A549 (cell line): ENCODE results near the gene GZMM. TPM values are rescaled to one million over a fixed set of nuclear protein-coding genes. Genes with fewer than 3 reads are reported as not detected.

Source experiments
- ATAC-seq, 2 experiments: fragments of 200-7000 bp in 1 of 2; fragments of >200 bp in 1 of 2; cut with Nextera tagmentation in 1 of 2; cut with Tn5 transposase in 1 of 2; 3 replicates each; pipeline versions ENCODE4 v1.8.0 to v1.9.1; 2018 to 2020; ENCODE audit warnings: mild to moderate bottlenecking in 1 of 2, moderate library complexity in 1 of 2
- CTCF ChIA-PET: fragments of 300-600 bp; sonication (Branson Sonifier 250); formaldehyde crosslinking; extraction: SDS; loops from one replicate; lab custom pipeline; 2021; ENCODE audit warnings: antibody characterized with exemption, inconsistent platforms; lab: Yijun Ruan, JAX
- POLR2A ChIA-PET: fragments of 350-600 bp; formaldehyde crosslinking; extraction: SDS; loops from one replicate; lab custom pipeline; 2021; ENCODE audit warnings: antibody characterized with exemption, inconsistent platforms; lab: Yijun Ruan, JAX
- DNase-seq, 2 experiments: peaks; one replicate each; pipeline versions ENCODE4 v3.0.0 to v3.0.0-alpha.2; 2011 to 2016; ENCODE audit warnings: low read depth in 1 of 2, low spot score in 1 of 2
- FAIRE-seq: peaks from 2 replicates; lab custom pipeline; 2011; peaks lifted over from hg19 to GRCh38; lab: Jason Lieb, UNC
- H3K27ac ChIP-seq, 2 experiments: fragments of >200 bp; sonication (Bioruptor Twin); formaldehyde crosslinking; 3 replicates each; pipeline ENCODE4 v1.5.1; 2016 to 2017
- H3K4me1 ChIP-seq: fragments of >200 bp; sonication (Bioruptor Twin); formaldehyde crosslinking; 3 replicates; pipeline ENCODE4 v1.6.1; 2016
- H3K4me2 ChIP-seq: fragments of >200 bp; sonication (Bioruptor Twin); formaldehyde crosslinking; 3 replicates; pipeline ENCODE4 v1.6.1; 2016
- H3K4me3 ChIP-seq: fragments of >200 bp; sonication (Bioruptor Twin); formaldehyde crosslinking; 3 replicates; pipeline ENCODE4 v1.5.1; 2016
- H3K9me3 ChIP-seq: fragments of >200 bp; sonication (Bioruptor Twin); formaldehyde crosslinking; 3 replicates; pipeline ENCODE4 v1.6.1; 2016
- BHLHE40 ChIP-seq: IDR thresholded peaks from 2 replicates; pipeline ENCODE4 v1.6.1; 2012; ENCODE audit warnings: low read depth, low read length, inconsistent platforms
- CBX8 ChIP-seq: fragments of 200-600 bp; sonication (generic); IDR thresholded peaks from 2 replicates; pipeline ENCODE4 v1.6.1; 2016
- CEBPB ChIP-seq, 2 experiments: fragments of >200 bp in 1 of 2; sonication (Bioruptor Twin) in 1 of 2; formaldehyde crosslinking in 1 of 2; IDR thresholded peaks; 2 replicates each; pipeline ENCODE4 v1.6.1; 2012 to 2016
- FOSL2 ChIP-seq, 2 experiments: fragments of 450-650 bp in 1 of 2; fragments of >200 bp in 1 of 2; sonication (Bioruptor Twin) in 1 of 2; formaldehyde crosslinking; IDR thresholded peaks; 2 replicates each; pipeline versions ENCODE4 v1.5.0 to v1.6.1; 2016 to 2020; ENCODE audit warnings: mild to moderate bottlenecking in 1 of 2, moderate library complexity in 1 of 2
- HEYL ChIP-seq: fragments of 250-450 bp; sonication (Bioruptor Pico); IDR thresholded peaks from 2 replicates; pipeline ENCODE4 v1.8.0; 2021; ENCODE audit warnings: mild to moderate bottlenecking, moderate library complexity
- HOXB5 ChIP-seq: fragments of 250-450 bp; sonication (Bioruptor Pico); IDR thresholded peaks from 2 replicates; pipeline ENCODE4 v1.5.0; 2020; ENCODE audit warnings: mild to moderate bottlenecking, moderate library complexity
- JUNB ChIP-seq: fragments of >200 bp; sonication (Bioruptor Twin); formaldehyde crosslinking; IDR thresholded peaks from 2 replicates; pipeline ENCODE4 v1.6.1; 2016
- MAFK ChIP-seq: fragments of 450-650 bp; IDR thresholded peaks from 2 replicates; pipeline ENCODE4 v1.6.1; 2014; ENCODE audit not compliant: partially characterized antibody
- MYC ChIP-seq: IDR thresholded peaks from 2 replicates; pipeline ENCODE4 v1.6.1; 2012; ENCODE audit warnings: mild to moderate bottlenecking, inconsistent platforms, low read length, improper control_type of control experiment, borderline replicate concordance
- NFE2L2 ChIP-seq: fragments of 150-350 bp; conservative IDR thresholded peaks from 2 replicates; pipeline ENCODE4 v1.6.1; 2014; ENCODE audit warnings: low read length
- RCOR1 ChIP-seq: fragments of 150-350 bp; IDR thresholded peaks from 2 replicates; pipeline ENCODE4 v1.6.1; 2014; ENCODE audit warnings: antibody characterized with exemption, low read length, low read depth
- RFX5 ChIP-seq: fragments of 450-650 bp; IDR thresholded peaks from 2 replicates; pipeline ENCODE4 v1.7.1; 2014; ENCODE audit warnings: antibody characterized with exemption, mild to moderate bottlenecking, moderate library complexity
- RNF2 ChIP-seq: fragments of 200-600 bp; sonication (generic); IDR thresholded peaks from 2 replicates; pipeline ENCODE4 v1.6.1; 2016; ENCODE audit warnings: low read depth, mild to moderate bottlenecking, antibody characterized with exemption, moderate library complexity, borderline replicate concordance
- ZSCAN20 ChIP-seq: fragments of 250-450 bp; sonication (Bioruptor Pico); IDR thresholded peaks from 2 replicates; pipeline ENCODE4 v1.8.0; 2022; ENCODE audit warnings: mild to moderate bottlenecking, moderate library complexity
- WGBS: methylation state at CpG from one replicate; pipeline ENCODE4 v1.1.6; 2017; ENCODE audit errors: missing lambda C conversion rate; 5-methylcytosine and 5-hydroxymethylcytosine counted together
- polyA plus RNA-seq, 4 experiments: library from polyadenylated mRNA; depleted of rRNA in 3 of 4; stranded (reverse); fragments of >200 nt; fragmentation: RNase III in 1 of 4; extraction: RNeasy Plus Mini Kit Qiagen cat#74134 plus additional on column Dnase treatment in 1 of 4; gene quantifications; 2 replicates in 3 of 4; 3 replicates in 1 of 4; pipeline ENCODE4 v1.2.3, GENCODE V29; 2011 to 2017
- TF ChIP-seq, protein P1 (sequence below): fragments of >200 bp; sonication (Bioruptor Twin); formaldehyde crosslinking; IDR thresholded peaks from 2 replicates; pipeline ENCODE4 v1.6.1; 2016
- TF ChIP-seq, protein P2 (sequence below): fragments of 250-450 bp; sonication (Bioruptor Pico); IDR thresholded peaks from 2 replicates; pipeline ENCODE4 v1.5.0; 2020; ENCODE audit warnings: low read depth, mild to moderate bottlenecking, moderate library complexity
- TF ChIP-seq, protein P3 (sequence below): fragments of >200 bp; sonication (Bioruptor Twin); formaldehyde crosslinking; IDR thresholded peaks from 3 replicates; pipeline ENCODE4 v1.6.1; 2016
- TF ChIP-seq, protein P4 (sequence below): fragments of 200-600 bp; sonication (generic); IDR thresholded peaks from 2 replicates; pipeline ENCODE4 v1.6.1; 2016; ENCODE audit warnings: antibody characterized with exemption, mild to moderate bottlenecking, moderate library complexity
- TF ChIP-seq, protein P5 (sequence below): fragments of 250-450 bp; sonication (Bioruptor Pico); IDR thresholded peaks from 2 replicates; pipeline ENCODE4 v1.5.0; 2021; ENCODE audit warnings: mild to moderate bottlenecking, moderate library complexity, borderline replicate concordance

GZMM gene
- polyA plus RNA-seq, 2 of the 4 experiments (the other 2 are of a cell fraction): not detected

DNA sequence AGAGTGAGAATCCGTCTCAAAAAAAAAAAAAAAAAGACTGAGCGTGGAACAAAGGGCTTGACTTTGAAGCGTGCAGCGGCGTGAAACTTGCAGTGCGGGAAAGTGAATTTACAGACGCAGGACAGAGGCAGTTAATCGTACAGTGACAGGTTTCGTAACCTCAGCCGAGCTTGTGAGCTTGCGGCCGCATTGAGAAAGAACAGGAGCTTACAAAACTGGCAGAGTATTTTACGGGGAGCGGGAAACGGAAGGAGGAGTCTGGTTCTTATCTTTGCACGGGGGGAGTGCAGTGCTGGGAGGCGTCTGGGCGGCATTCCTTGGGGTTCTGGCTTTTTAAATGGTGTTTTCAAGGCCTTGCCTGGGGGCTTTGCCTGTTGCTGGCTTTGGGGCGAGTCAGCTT, 22.6 kb downstream of the GZMM start:
- H3K27ac ChIP-seq: no peak overlapping the region
- H3K4me1 ChIP-seq: no peaks in the 10 kb centered on the region
- 92% methylated on average over 19 of the region's 19 CpGs for WGBS
- no peak overlapping the region for H3K4me3 ChIP-seq
- H3K4me2 ChIP-seq: no peak overlapping the region
- POLR2A ChIA-PET: no interaction called here
- ATAC-seq (no peak), DNase-seq (no peak), FAIRE-seq (no peak)
- no peaks in the 10 kb centered on the region for H3K9me3 ChIP-seq
- CTCF ChIA-PET: interaction anchor here (0.7 to 2.1 kb wide), 5 partner anchors 11 to 33 kb away, joined by 3 to 7 read pairs (median 4); no protein-coding TSS in a partner anchor
- 0 out of 4 replicates have a peak, but pooled peaks of 1 of the 2 experiments have one; percentile 9 for TF ChIP-seq CEBPB (IDR thresholded peaks at IDR 0.05)
- no peak for TF ChIP-seq FOSL2 (IDR thresholded peaks at IDR 0.05)
- no peak for TF ChIP-seq FOSL2 (CRISPR knock-in tag; IDR thresholded peaks at IDR 0.05)
- TF ChIP-seq, protein P1, sequence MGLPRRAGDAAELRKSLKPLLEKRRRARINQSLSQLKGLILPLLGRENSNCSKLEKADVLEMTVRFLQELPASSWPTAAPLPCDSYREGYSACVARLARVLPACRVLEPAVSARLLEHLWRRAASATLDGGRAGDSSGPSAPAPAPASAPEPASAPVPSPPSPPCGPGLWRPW: no peak
- no peak for TF ChIP-seq ZSCAN20

DNA sequence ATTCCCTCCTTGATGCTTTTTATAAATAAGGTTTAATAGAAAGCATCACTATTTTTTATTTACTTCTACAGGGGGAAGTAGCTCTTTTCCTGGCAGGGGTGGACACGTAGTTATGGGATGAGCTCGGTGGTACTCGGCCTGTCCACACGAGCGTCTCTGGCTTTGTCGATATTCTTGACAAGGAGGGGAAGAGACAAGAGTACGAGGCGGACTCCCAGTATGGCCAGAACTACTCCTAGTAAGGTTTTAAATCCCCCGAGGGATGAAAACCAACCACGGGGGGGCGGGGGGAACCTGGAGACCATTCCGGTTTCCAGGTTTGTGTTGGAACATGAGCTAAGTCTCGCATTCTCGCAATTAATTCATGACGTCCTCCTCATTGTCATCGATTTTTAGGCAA, 23.0 kb downstream of the GZMM start:
- no peaks in the 10 kb centered on the region for H3K4me1 ChIP-seq
- H3K4me2 ChIP-seq: no peak overlapping the region
- no peak for TF ChIP-seq HOXB5 (CRISPR knock-in tag)
- TF ChIP-seq BHLHE40: no peak
- TF ChIP-seq, protein P2, sequence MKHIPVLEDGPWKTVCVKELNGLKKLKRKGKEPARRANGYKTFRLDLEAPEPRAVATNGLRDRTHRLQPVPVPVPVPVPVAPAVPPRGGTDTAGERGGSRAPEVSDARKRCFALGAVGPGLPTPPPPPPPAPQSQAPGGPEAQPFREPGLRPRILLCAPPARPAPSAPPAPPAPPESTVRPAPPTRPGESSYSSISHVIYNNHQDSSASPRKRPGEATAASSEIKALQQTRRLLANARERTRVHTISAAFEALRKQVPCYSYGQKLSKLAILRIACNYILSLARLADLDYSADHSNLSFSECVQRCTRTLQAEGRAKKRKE: no peak
- no peak for TF ChIP-seq HEYL (CRISPR knock-in tag)
- TF ChIP-seq, protein P3, sequence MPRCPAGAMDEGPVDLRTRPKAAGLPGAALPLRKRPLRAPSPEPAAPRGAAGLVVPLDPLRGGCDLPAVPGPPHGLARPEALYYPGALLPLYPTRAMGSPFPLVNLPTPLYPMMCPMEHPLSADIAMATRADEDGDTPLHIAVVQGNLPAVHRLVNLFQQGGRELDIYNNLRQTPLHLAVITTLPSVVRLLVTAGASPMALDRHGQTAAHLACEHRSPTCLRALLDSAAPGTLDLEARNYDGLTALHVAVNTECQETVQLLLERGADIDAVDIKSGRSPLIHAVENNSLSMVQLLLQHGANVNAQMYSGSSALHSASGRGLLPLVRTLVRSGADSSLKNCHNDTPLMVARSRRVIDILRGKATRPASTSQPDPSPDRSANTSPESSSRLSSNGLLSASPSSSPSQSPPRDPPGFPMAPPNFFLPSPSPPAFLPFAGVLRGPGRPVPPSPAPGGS: no peak
- TF ChIP-seq, protein P4, sequence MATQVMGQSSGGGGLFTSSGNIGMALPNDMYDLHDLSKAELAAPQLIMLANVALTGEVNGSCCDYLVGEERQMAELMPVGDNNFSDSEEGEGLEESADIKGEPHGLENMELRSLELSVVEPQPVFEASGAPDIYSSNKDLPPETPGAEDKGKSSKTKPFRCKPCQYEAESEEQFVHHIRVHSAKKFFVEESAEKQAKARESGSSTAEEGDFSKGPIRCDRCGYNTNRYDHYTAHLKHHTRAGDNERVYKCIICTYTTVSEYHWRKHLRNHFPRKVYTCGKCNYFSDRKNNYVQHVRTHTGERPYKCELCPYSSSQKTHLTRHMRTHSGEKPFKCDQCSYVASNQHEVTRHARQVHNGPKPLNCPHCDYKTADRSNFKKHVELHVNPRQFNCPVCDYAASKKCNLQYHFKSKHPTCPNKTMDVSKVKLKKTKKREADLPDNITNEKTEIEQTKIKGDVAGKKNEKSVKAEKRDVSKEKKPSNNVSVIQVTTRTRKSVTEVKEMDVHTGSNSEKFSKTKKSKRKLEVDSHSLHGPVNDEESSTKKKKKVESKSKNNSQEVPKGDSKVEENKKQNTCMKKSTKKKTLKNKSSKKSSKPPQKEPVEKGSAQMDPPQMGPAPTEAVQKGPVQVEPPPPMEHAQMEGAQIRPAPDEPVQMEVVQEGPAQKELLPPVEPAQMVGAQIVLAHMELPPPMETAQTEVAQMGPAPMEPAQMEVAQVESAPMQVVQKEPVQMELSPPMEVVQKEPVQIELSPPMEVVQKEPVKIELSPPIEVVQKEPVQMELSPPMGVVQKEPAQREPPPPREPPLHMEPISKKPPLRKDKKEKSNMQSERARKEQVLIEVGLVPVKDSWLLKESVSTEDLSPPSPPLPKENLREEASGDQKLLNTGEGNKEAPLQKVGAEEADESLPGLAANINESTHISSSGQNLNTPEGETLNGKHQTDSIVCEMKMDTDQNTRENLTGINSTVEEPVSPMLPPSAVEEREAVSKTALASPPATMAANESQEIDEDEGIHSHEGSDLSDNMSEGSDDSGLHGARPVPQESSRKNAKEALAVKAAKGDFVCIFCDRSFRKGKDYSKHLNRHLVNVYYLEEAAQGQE: no peak
- TF ChIP-seq CBX8: no peak
- TF ChIP-seq RNF2: no peak
- no peak for TF ChIP-seq MAFK
- TF ChIP-seq JUNB: no peak
- TF ChIP-seq MYC: no peak
- no peak for TF ChIP-seq NFE2L2
- TF ChIP-seq, protein P5, sequence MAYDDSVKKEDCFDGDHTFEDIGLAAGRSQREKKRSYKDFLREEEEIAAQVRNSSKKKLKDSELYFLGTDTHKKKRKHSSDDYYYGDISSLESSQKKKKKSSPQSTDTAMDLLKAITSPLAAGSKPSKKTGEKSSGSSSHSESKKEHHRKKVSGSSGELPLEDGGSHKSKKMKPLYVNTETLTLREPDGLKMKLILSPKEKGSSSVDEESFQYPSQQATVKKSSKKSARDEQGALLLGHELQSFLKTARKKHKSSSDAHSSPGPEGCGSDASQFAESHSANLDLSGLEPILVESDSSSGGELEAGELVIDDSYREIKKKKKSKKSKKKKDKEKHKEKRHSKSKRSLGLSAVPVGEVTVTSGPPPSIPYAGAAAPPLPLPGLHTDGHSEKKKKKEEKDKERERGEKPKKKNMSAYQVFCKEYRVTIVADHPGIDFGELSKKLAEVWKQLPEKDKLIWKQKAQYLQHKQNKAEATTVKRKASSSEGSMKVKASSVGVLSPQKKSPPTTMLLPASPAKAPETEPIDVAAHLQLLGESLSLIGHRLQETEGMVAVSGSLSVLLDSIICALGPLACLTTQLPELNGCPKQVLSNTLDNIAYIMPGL (CRISPR knock-in tag): no peak
- TF ChIP-seq RCOR1: no peak
- no peak for TF ChIP-seq RFX5
- 82% methylated on average over 16 of the region's 16 CpGs for WGBS
- H3K4me3 ChIP-seq: no peak overlapping the region
- H3K27ac ChIP-seq: no peak overlapping the region
- ChIA-PET CTCF (interaction anchor here (0.7 to 2.1 kb wide), 5 partner anchors 11 to 34 kb away, joined by 3 to 7 read pairs (median 4); no protein-coding TSS in a partner anchor), POLR2A (no interaction called here)
- H3K9me3 ChIP-seq: no peaks in the 10 kb centered on the region
- no peak for FAIRE-seq
- DNase-seq: no peak
- ATAC-seq: no peak
